Common myeloid progenitor, CD34-positive (primary cell): ENCODE data around the gene EGLN3.

Experiments used
- CTCF ChIA-PET: fragments of 350-600 bp; sonication (Branson Sonifier 250); formaldehyde crosslinking; loops from one replicate; lab custom pipeline; 2021; ENCODE audit warnings: antibody characterized with exemption; lab: Charles Lee
- POLR2A ChIA-PET: fragments of 350-600 bp; sonication (Branson Sonifier 250); formaldehyde crosslinking; loops from one replicate; lab custom pipeline; 2021; ENCODE audit warnings: antibody characterized with exemption; lab: Charles Lee
- DNase-seq, 3 donors: peaks; one replicate each; pipeline versions ENCODE4 v3.0.0 to v3.0.0-alpha.2; 2013
- H3K27ac ChIP-seq, 2 experiments: 1 replicate in 1 of 2; 2 replicates in 1 of 2; pipeline ENCODE4 v1.7.0; 2013; ENCODE audit warnings: inconsistent platforms in 2 of 2, low read length in 2 of 2, mild to moderate bottlenecking in 2 of 2, low read depth in 1 of 2, moderate library complexity in 1 of 2; ENCODE audit not compliant: severe bottlenecking in 2 of 2, insufficient read depth in 1 of 2, poor library complexity in 1 of 2
- H3K27me3 ChIP-seq, 5 experiments: replicated peaks in 2 of 5; 1 replicate in 3 of 5; 2 replicates in 2 of 5; pipeline versions ENCODE4 v1.6.1 to v1.7.0; 2013; ENCODE audit warnings: low read length in 4 of 5, mild to moderate bottlenecking in 2 of 5, moderate library complexity in 2 of 5, inconsistent platforms in 1 of 5; ENCODE audit not compliant: insufficient read depth in 5 of 5, control insufficient read depth in 4 of 5
- H3K36me3 ChIP-seq, 4 experiments: 1 replicate in 2 of 4; 2 replicates in 2 of 4; pipeline versions ENCODE4 v1.6.1 to v1.7.0; 2013; ENCODE audit warnings: low read length in 3 of 4, control low read depth in 1 of 4, mild to moderate bottlenecking in 1 of 4; ENCODE audit not compliant: control insufficient read depth in 4 of 4, insufficient read depth in 4 of 4
- H3K4me1 ChIP-seq, 4 experiments: 1 replicate in 3 of 4; 2 replicates in 1 of 4; pipeline versions ENCODE4 v1.6.1 to v1.7.1; 2013; ENCODE audit warnings: low read length in 3 of 4, mild to moderate bottlenecking in 3 of 4, control low read depth in 1 of 4, inconsistent platforms in 1 of 4, moderate library complexity in 1 of 4; ENCODE audit not compliant: control insufficient read depth in 4 of 4, insufficient read depth in 4 of 4; ENCODE audit errors: control extremely low read depth in 1 of 4
- H3K4me3 ChIP-seq, 7 experiments: 1 replicate in 4 of 7; 2 replicates in 3 of 7; pipeline versions ENCODE4 v1.5.1 to v1.7.0; 2013; ENCODE audit warnings: mild to moderate bottlenecking in 7 of 7, low read length in 6 of 7, moderate library complexity in 6 of 7, inconsistent platforms in 2 of 7, low read depth in 2 of 7, control low read depth in 1 of 7; ENCODE audit not compliant: insufficient read depth in 4 of 7, control insufficient read depth in 1 of 7; ENCODE audit errors: extremely low read depth in 1 of 7
- H3K9me3 ChIP-seq, 5 experiments: 1 replicate in 4 of 5; 2 replicates in 1 of 5; pipeline versions ENCODE4 v1.6.1 to v1.7.1; 2013; ENCODE audit warnings: low read length in 4 of 5, mild to moderate bottlenecking in 2 of 5, inconsistent platforms in 1 of 5, low read depth in 1 of 5, moderate library complexity in 1 of 5; ENCODE audit not compliant: control insufficient read depth in 4 of 5, insufficient read depth in 2 of 5; ENCODE audit errors: control extremely low read depth in 1 of 5
- WGBS: methylation state at CpG from one replicate; pipeline ENCODE4 v1.1.5; 2013; ENCODE audit not compliant: insufficient coverage; 5-methylcytosine and 5-hydroxymethylcytosine counted together

The EGLN3 gene

DNA sequence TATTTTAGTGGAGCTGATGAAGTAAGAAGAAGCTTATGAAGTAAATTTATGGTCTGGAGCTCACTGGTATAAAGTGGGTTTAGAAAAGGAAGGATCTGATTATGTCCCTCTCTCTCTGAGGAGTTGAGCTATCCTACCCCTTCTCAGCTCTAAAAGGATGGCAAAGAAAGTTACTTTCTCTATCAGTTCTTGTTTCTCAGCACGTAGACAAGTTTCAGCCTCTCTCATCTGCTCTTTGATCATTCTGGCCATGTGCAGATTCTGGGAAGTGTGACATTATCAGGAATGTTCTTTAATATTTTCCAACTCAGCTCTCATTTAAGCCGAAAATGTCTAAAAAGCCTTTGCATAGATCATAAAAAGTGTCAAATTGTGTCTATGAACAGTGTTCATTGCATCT is 5.8 kb upstream of the EGLN3 start:
- ChIA-PET POLR2A (no interaction called here), CTCF (no interaction called here)
- peaks cover 5 to 24% (median 16%) of the 10 kb centered on the region in 4 experiments for H3K4me1 ChIP-seq
- no peaks in the 10 kb centered on the region for H3K36me3 ChIP-seq
- H3K27ac ChIP-seq: no peak overlapping the region
- no peak overlapping the region for H3K4me3 ChIP-seq
- no peaks in the 10 kb centered on the region for H3K27me3 ChIP-seq
- no CpG with 5 or more reads among the region's 2 CpGs for WGBS
- no peak for DNase-seq
- H3K9me3 ChIP-seq: no peaks in the 10 kb centered on the region

- whole genome bisulfite sequencing: 83% methylated on average over 1 of the region's 3 CpGs
- Histone ChIP-seq H3K9me3 (no peaks in the 10 kb centered on the region), H3K27ac (no peak overlapping the region), H3K27me3 (peaks cover 0 to 13% (median 0%) of the 10 kb centered on the region in 5 experiments), H3K36me3 (no peaks in the 10 kb centered on the region), H3K4me1 (peaks cover 6 to 39% (median 24%) of the 10 kb centered on the region in 4 experiments), H3K4me3 (no peak overlapping the region)
- POLR2A ChIA-PET: no interaction called here
- CTCF ChIA-PET: no interaction called here
- no peak for DNase-seq
Observed at GRCh38 chr14:33954016-33954598, 3.2 kb upstream of the EGLN3 start.

- peaks cover 0 to 14% (median 0%) of the 10 kb centered on the region in 5 experiments for H3K27me3 ChIP-seq
- H3K36me3 ChIP-seq: no peaks in the 10 kb centered on the region
- WGBS: 86% methylated on average over 1 of the region's 1 CpG
- H3K27ac ChIP-seq: no peak overlapping the region
- POLR2A ChIA-PET: interaction anchor here (0.7 kb wide), 1 partner anchor 9 kb away, joined by 3 read pairs; no protein-coding TSS in a partner anchor
- CTCF ChIA-PET: interaction anchor here (0.7 kb wide), 1 partner anchor 20 kb away, joined by 4 read pairs; no protein-coding TSS in a partner anchor
- no peak overlapping the region for H3K4me3 ChIP-seq
- peaks cover 9 to 38% (median 21%) of the 10 kb centered on the region in 4 experiments for H3K4me1 ChIP-seq
- H3K9me3 ChIP-seq: no peaks in the 10 kb centered on the region
- DNase-seq: no peak
Observed at GRCh38 chr14:33952541-33952940, 1.7 kb upstream of the EGLN3 start.

DNA sequence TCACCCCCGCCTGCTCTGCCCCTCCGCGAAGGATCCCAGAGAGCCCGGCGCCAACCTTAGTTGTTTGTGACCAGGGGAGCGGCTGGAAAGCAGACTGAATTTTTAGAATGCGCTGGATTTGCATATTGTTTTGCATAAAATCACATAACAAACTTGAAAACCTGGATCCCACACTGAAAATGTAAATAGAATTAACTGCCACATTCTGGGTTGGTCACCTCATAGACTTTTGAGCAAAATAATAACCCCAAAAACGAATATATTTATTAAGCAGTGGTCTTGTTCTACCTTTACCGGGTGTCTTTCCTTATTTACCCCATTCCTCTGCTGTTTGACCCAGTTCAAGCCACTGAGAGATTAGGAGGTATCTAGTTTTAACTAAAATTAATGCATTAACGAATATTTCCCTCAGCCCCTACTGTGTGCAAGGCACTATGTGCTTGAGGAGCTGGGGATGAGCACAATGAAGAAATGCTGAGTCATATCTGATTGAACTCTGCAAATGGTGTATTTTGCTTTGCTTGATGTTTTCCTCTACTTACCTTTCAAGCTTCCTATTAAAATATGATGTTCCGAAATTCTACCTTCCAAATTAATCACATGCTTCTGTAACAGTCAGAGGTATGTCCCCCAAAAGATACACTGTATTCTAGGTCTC is 438 bp upstream of the EGLN3 start:
- ChIA-PET CTCF (interaction anchor here (0.8 kb wide), 1 partner anchor 17 kb away, joined by 3 read pairs; no protein-coding TSS in a partner anchor), POLR2A (no interaction called here)
- Histone ChIP-seq H3K4me1 (peaks cover 12 to 44% (median 26%) of the 10 kb centered on the region in 4 experiments), H3K9me3 (no peaks in the 10 kb centered on the region), H3K4me3 (peak overlapping the region; percentile 55 to 83 (median 70)), H3K36me3 (no peaks in the 10 kb centered on the region), H3K27ac (peak overlapping the region in 1 of 2 experiments; percentile 60), H3K27me3 (peaks cover 0 to 14% (median 0%) of the 10 kb centered on the region in 5 experiments)
- 17% methylated on average over 4 of the region's 11 CpGs for WGBS
- DNase-seq: peak in 2 of 3 donors; percentile 64 to 72

DNA sequence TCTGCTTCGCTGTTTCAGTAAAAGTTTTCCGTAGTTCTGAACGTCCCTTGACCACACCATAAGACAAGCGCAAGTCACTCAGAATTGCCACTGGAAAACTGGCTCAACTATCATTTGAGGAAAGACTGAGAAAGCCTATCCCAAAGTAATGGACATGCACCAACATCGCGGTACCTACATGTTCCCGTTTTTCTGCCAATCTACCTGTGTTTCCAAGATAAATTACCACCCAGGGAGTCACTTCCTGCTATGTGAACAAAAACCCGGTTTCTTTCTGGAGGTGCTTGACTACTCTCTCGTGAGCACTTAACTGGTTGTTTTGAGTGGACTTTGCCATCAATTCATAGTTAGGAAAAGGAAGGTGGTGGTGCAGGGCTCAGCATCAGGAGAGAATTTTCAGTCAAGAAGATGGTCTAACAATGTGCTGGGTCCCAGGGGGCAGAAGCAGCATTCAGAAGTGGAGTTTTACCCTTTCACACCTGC is 1.4 kb downstream of the EGLN3 start:
- Histone ChIP-seq H3K9me3 (no peaks in the 10 kb centered on the region), H3K27me3 (peaks cover 0 to 14% (median 0%) of the 10 kb centered on the region in 5 experiments), H3K36me3 (no peaks in the 10 kb centered on the region), H3K4me1 (peaks cover 12 to 59% (median 28%) of the 10 kb centered on the region in 4 experiments), H3K4me3 (peak overlapping the region in 6 of 7 experiments; percentile 55 to 83 (median 74)), H3K27ac (peak overlapping the region in 1 of 2 experiments; percentile 60)
- 15% methylated on average over 9 of the region's 9 CpGs for WGBS
- no peak for DNase-seq
- POLR2A ChIA-PET: no interaction called here
- CTCF ChIA-PET: interaction anchor here (1.0 to 1.5 kb wide), 3 partner anchors 10 to 34 kb away, joined by 3 to 4 read pairs (median 3); no protein-coding TSS in a partner anchor

DNA sequence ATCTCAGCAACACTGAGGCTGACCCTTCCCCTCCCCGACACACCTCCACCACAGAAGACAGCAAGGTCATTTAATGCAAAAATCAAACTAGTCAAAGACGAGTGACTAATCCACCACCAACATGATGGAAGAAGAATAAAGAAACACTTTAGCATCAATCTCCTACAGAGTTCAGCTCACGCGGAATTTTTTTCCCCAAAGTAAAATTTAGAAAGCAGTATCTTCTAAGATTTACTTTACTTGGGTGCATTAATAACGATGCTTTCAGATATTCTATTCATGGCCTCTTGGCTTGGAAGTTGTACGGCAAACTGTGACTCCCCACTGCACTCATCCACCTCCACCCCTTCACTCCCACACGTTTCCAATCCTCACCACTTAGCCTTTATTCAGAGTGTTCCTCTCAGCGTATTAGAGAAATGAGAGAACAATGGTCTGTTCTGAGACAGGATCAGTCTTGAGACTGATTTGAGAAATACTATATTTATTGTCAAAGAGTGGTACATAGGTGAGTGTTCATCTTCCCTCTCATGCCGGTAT is 1.9 kb downstream of the EGLN3 start:
- 38% methylated on average over 5 of the region's 9 CpGs for WGBS
- no peak for DNase-seq
- Histone ChIP-seq H3K4me3 (peak overlapping the region in 4 of 7 experiments; percentile 70 to 83 (median 80)), H3K4me1 (peaks cover 12 to 61% (median 28%) of the 10 kb centered on the region in 4 experiments), H3K27ac (peak overlapping the region in 1 of 2 experiments; percentile 60), H3K9me3 (no peaks in the 10 kb centered on the region), H3K27me3 (peaks cover 0 to 14% (median 0%) of the 10 kb centered on the region in 5 experiments), H3K36me3 (no peaks in the 10 kb centered on the region)
- ChIA-PET CTCF (no interaction called here), POLR2A (no interaction called here)
